Activated CD4-positive, alpha-beta T cell treated with anti-CD3 and anti-CD28 coated beads, Interleukin-2, amount 50 U/mL, for 48 hours (primary cell): ENCODE measurements around the gene UBE2H.
A peak's percentile ranks its signal among the peaks of the same experiment; 100 is the strongest.

Source experiments
- DNase-seq, 2 experiments: peaks; one replicate each; pipeline ENCODE4 v3.0.0-alpha.2; 2020

Gene UBE2H

DNA sequence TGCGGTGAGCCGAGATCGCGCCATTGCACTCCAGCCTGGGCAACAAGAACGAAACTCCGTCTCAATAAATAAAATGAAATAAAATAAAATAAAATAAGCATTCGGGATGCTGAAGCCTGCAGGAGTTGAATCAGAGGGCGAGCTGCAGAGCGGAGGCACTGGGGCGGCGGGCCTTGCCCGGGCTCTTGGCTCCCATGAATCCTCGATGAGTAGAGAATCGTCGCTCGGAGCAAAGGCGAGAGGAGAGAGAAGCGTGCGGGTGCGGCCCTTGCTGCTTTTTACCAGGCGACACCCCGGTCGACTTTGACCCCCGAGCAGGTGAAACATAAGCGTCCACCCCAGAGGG lies 168.3 kb downstream of the UBE2H start:
- no peak for DNase-seq

GRCh38 chr7:129783584-129783919 lies 169.2 kb downstream of the UBE2H start:
- DNase-seq, result no peak

DNA sequence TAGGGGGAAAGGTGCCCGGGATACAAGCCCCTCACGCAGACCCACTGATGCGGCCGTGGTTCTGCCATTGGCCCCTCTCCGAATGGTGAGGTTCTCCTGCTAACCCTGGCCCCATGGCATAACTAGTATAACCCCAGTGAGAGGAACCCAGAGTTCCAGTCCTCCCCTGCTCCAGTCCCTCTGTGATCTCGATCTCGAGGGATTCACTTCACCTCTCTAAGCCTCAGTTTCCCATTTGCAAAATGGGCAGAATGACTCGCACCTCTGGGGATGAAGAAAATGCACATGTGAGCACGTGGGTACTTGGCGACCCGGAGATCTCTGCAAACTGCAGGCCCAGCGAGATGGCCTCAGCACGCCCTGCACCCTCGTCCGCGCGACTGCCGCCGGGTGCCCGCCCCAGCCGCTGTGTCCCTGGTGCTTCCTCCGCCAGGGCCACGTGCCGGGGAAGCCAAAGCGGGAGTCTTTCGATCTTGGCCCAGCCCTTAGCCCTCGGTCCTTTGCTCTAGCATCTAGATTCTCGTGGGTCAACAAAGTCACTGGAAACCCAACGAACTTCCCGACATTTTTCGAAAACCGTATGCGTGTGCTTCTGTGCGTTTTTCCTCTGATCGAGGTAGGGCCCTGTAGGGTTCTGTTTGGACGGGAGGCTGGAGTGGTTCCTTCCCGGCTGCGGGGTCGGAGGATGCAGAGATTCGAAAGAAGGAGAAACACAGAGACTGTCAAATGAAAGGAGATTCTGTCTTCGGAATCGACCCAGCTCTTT lies 169.8 kb downstream of the UBE2H start:
- DNase-seq, result peak in 1 of 2 experiments; percentile 13

DNA sequence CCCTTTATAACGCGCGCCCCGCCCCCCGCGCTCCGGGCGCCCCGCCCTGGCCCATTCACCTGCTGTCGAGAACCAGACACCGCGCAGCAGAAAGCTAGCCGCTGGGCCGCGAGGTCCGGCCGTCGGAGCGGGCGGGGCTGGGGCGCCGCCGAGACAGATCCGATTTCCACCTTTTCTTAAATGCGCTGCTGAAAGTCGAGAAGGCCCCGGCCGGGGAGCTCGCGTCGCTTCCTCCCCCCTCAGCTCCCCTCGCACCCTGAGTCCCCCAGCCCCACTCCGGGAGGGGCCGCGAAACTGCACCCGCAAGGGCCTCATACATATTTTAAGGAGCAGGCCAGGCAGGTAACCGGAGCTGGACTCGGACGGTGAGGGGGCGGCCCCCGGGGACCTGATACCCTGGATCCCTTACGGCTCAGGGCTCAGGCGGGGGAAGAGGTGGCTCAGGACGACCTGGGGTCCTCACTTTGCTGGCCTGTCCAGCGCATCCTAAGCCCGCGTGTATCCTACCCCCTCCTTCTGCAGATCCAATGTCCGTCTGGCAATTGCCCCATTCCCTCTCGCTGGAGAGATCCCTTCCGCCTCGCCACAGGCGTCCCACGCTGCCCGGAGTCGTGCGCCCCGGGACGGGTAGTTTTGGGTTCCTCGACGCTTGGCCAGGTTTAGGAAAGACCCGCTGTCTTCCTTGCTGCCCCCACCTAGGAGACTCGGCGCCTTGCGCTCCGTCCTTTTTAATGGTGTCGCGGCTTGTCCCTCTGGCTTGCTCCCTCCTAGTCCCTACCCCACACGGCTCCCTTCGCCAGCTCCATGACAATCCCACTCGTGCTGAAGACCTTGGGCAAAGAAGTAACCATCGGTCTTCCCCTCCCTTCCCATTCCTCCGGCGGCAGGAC lies 170.6 kb downstream of the UBE2H start:
- DNase-seq, result peak in 1 of 2 experiments; percentile 11

- peak; percentile 27 to 40 for DNase-seq
These were observed 171.5 kb downstream of the UBE2H start for GRCh38 chr7:129780974-129781927.
